Breast epithelium (tissue), 3 donors: ENCODE measurements around the gene LRP2.

Source experiments
- CTCF ChIP-seq, 3 donors: fragments of 450-650 bp; IDR thresholded peaks; one replicate each; pipeline ENCODE4 v1.5.1; 2016 to 2017; ENCODE audit warnings: antibody characterized with exemption in 3 of 3, mild to moderate bottlenecking in 3 of 3, moderate library complexity in 3 of 3
- POLR2A ChIP-seq: fragments of 450-650 bp; IDR thresholded peaks from one replicate; pipeline ENCODE4 v1.6.1; 2016; ENCODE audit warnings: antibody characterized with exemption, mild to moderate bottlenecking, moderate library complexity
- POLR2AphosphoS5 ChIP-seq, 3 donors: sonication (generic); formaldehyde crosslinking; IDR thresholded peaks; one replicate each; pipeline ENCODE4 v1.6.1; 2017; ENCODE audit warnings: antibody characterized with exemption in 3 of 3

- TF ChIP-seq POLR2A (no peak), CTCF (IDR thresholded peaks at IDR 0.05) (no peak), POLR2AphosphoS5 (IDR thresholded peaks at IDR 0.05) (no peak)
These were observed 249.5 kb downstream of the LRP2 start for GRCh38 chr2:169112841-169113240.
